Activated naive CD8-positive, alpha-beta T cell (primary cell): ENCODE measurements around the gene RNF217.

Experiments
- H3K27ac Mint-ChIP-seq: one replicate; pipeline ENCODE4 v1.8.0; 2021; ENCODE audit warnings: mixed read lengths
- H3K27me3 Mint-ChIP-seq: one replicate; pipeline ENCODE4 v1.8.0; 2021; ENCODE audit warnings: mixed read lengths
- H3K36me3 Mint-ChIP-seq: one replicate; pipeline ENCODE4 v1.8.0; 2021; ENCODE audit warnings: mixed read lengths
- H3K4me1 Mint-ChIP-seq: one replicate; pipeline ENCODE4 v1.8.0; 2021; ENCODE audit warnings: low read depth, mixed read lengths
- H3K4me3 Mint-ChIP-seq: one replicate; pipeline ENCODE4 v1.8.0; 2021; ENCODE audit warnings: mild to moderate bottlenecking, mixed read lengths
- H3K9me3 Mint-ChIP-seq: one replicate; pipeline ENCODE4 v1.8.0; 2021; ENCODE audit warnings: low read depth, mixed read lengths

Gene RNF217

GRCh38 chr6:124974771-124975377 lies 12.6 kb downstream of the RNF217 start:
- Mint-ChIP-seq H3K27ac (no peak overlapping the region), H3K36me3 (no peaks in the 10 kb centered on the region), H3K27me3 (peaks cover 6% of the 10 kb centered on the region), H3K4me3 (no peak overlapping the region), H3K4me1 (no peaks in the 10 kb centered on the region), H3K9me3 (no peaks in the 10 kb centered on the region)

GRCh38 chr6:124977067-124977908 lies 15.1 kb downstream of the RNF217 start:
- Mint-ChIP-seq H3K9me3 (no peaks in the 10 kb centered on the region), H3K27ac (no peak overlapping the region), H3K4me1 (no peaks in the 10 kb centered on the region), H3K36me3 (no peaks in the 10 kb centered on the region), H3K4me3 (no peak overlapping the region), H3K27me3 (peaks cover 7% of the 10 kb centered on the region)

GRCh38 chr6:124978451-124979293 lies 16.4 kb downstream of the RNF217 start:
- peaks cover 7% of the 10 kb centered on the region for H3K27me3 Mint-ChIP-seq
- no peak overlapping the region for H3K27ac Mint-ChIP-seq
- H3K36me3 Mint-ChIP-seq: no peaks in the 10 kb centered on the region
- H3K4me1 Mint-ChIP-seq: no peaks in the 10 kb centered on the region
- H3K4me3 Mint-ChIP-seq: no peak overlapping the region
- no peaks in the 10 kb centered on the region for H3K9me3 Mint-ChIP-seq

- peaks cover 7% of the 10 kb centered on the region for H3K27me3 Mint-ChIP-seq
- H3K4me1 Mint-ChIP-seq: no peaks in the 10 kb centered on the region
- H3K4me3 Mint-ChIP-seq: no peak overlapping the region
- H3K27ac Mint-ChIP-seq: no peak overlapping the region
- no peaks in the 10 kb centered on the region for H3K36me3 Mint-ChIP-seq
- H3K9me3 Mint-ChIP-seq: no peaks in the 10 kb centered on the region
These were observed 17.0 kb downstream of the RNF217 start for GRCh38 chr6:124979294-124979678.

GRCh38 chr6:124982669-124983068 lies 20.4 kb downstream of the RNF217 start:
- Mint-ChIP-seq H3K27me3 (peaks cover 4% of the 10 kb centered on the region), H3K4me1 (no peaks in the 10 kb centered on the region), H3K27ac (no peak overlapping the region), H3K36me3 (no peaks in the 10 kb centered on the region), H3K9me3 (no peaks in the 10 kb centered on the region), H3K4me3 (no peak overlapping the region)

GRCh38 chr6:124983383-124984083 lies 21.3 kb downstream of the RNF217 start:
- Mint-ChIP-seq H3K4me3 (no peak overlapping the region), H3K27ac (no peak overlapping the region), H3K9me3 (no peaks in the 10 kb centered on the region), H3K27me3 (peaks cover 4% of the 10 kb centered on the region), H3K4me1 (no peaks in the 10 kb centered on the region), H3K36me3 (no peaks in the 10 kb centered on the region)

- Mint-ChIP-seq H3K27me3 (peaks cover 1% of the 10 kb centered on the region), H3K4me3 (no peak overlapping the region), H3K27ac (no peak overlapping the region), H3K36me3 (no peaks in the 10 kb centered on the region), H3K4me1 (no peaks in the 10 kb centered on the region), H3K9me3 (no peaks in the 10 kb centered on the region)
These were observed 22.6 kb downstream of the RNF217 start for GRCh38 chr6:124984668-124985338.

GRCh38 chr6:124986164-124986563 lies 23.9 kb downstream of the RNF217 start:
- no peaks in the 10 kb centered on the region for H3K9me3 Mint-ChIP-seq
- H3K27ac Mint-ChIP-seq: no peak overlapping the region
- peaks cover 1% of the 10 kb centered on the region for H3K27me3 Mint-ChIP-seq

GRCh38 chr6:124987291-124987690 lies 25.1 kb downstream of the RNF217 start:
- H3K27me3 Mint-ChIP-seq: no peaks in the 10 kb centered on the region
- H3K27ac Mint-ChIP-seq: no peak overlapping the region
- no peak overlapping the region for H3K4me3 Mint-ChIP-seq

More at GRCh38 chr6:124986164-124986563, 23.9 kb downstream of the RNF217 start:
- no peaks in the 10 kb centered on the region for H3K4me1 Mint-ChIP-seq
- no peak overlapping the region for H3K4me3 Mint-ChIP-seq
- H3K36me3 Mint-ChIP-seq: no peaks in the 10 kb centered on the region

GRCh38 chr6:124987999-124988591 lies 25.9 kb downstream of the RNF217 start:
- H3K36me3 Mint-ChIP-seq: no peaks in the 10 kb centered on the region
- H3K9me3 Mint-ChIP-seq: no peaks in the 10 kb centered on the region
- H3K27ac Mint-ChIP-seq: no peak overlapping the region
- no peaks in the 10 kb centered on the region for H3K27me3 Mint-ChIP-seq
- H3K4me3 Mint-ChIP-seq: no peak overlapping the region
- no peaks in the 10 kb centered on the region for H3K4me1 Mint-ChIP-seq

More at GRCh38 chr6:124987291-124987690, 25.1 kb downstream of the RNF217 start:
- Mint-ChIP-seq H3K9me3 (no peaks in the 10 kb centered on the region), H3K36me3 (no peaks in the 10 kb centered on the region), H3K4me1 (no peaks in the 10 kb centered on the region)

- Mint-ChIP-seq H3K27me3 (no peaks in the 10 kb centered on the region), H3K27ac (no peak overlapping the region), H3K4me3 (no peak overlapping the region), H3K36me3 (no peaks in the 10 kb centered on the region), H3K4me1 (no peaks in the 10 kb centered on the region), H3K9me3 (no peaks in the 10 kb centered on the region)
These were observed 27.1 kb downstream of the RNF217 start for GRCh38 chr6:124989136-124989983.

- Mint-ChIP-seq H3K9me3 (no peaks in the 10 kb centered on the region), H3K27me3 (no peaks in the 10 kb centered on the region), H3K4me3 (no peak overlapping the region), H3K27ac (no peak overlapping the region), H3K36me3 (no peaks in the 10 kb centered on the region), H3K4me1 (no peaks in the 10 kb centered on the region)
These were observed 28.8 kb downstream of the RNF217 start for GRCh38 chr6:124990988-124991387.

- Mint-ChIP-seq H3K36me3 (no peaks in the 10 kb centered on the region), H3K27ac (no peak overlapping the region), H3K4me3 (no peak overlapping the region), H3K9me3 (no peaks in the 10 kb centered on the region), H3K4me1 (no peaks in the 10 kb centered on the region), H3K27me3 (no peaks in the 10 kb centered on the region)
These were observed 29.6 kb downstream of the RNF217 start for GRCh38 chr6:124991764-124992295.
